ENCODE measurements around the gene BTRC. TPM values are rescaled to one million over a fixed set of nuclear protein-coding genes. Genes with fewer than 3 reads are reported as not detected.

The BTRC gene
- polyA plus RNA-seq, 3 donors: 2.8 to 4.3 (median 3.1) TPM

GRCh38 chr10:101356132-101356531, 2.2 kb downstream of the BTRC start:
- Mint-ChIP-seq H3K27me3 (ENCODE audit: low read depth in 3 of 3) (peaks cover 0 to 3% (median 2%) of the 10 kb centered on the region in 3 donors), H3K4me1 (peaks cover 20% of the 10 kb centered on the region), H3K36me3 (peaks cover 4 to 15% of the 10 kb centered on the region in 2 donors), H3K4me3 (no peak overlapping the region), H3K27ac (no peak overlapping the region), H3K9me3 (no peaks in the 10 kb centered on the region)
- Histone ChIP-seq H3K27ac (ENCODE audit: low read depth in 1 of 2, low read length in 2 of 2) (no peak overlapping the region), H3K36me3 (replicated peaks in 1 of 2; ENCODE audit: control insufficient read depth in 1 of 2, insufficient read depth in 2 of 2, low read length in 2 of 2) (no peaks in the 10 kb centered on the region), H4K20me1 (ENCODE audit: insufficient read depth, low read length) (no peaks in the 10 kb centered on the region), H2AFZ (ENCODE audit: insufficient read depth, low read depth, low read length, poor library complexity, severe bottlenecking) (no peak overlapping the region), H3K79me2 (ENCODE audit: insufficient read depth, low read length) (peaks cover 30% of the 10 kb centered on the region), H3K27me3 (ENCODE audit: control insufficient read depth in 2 of 2, insufficient read depth in 2 of 2, low read length in 2 of 2) (peaks cover 0 to 5% of the 10 kb centered on the region in 2 donors), H3K4me3 (replicated peaks in 1 of 3; ENCODE audit: low read depth in 2 of 3, low read length in 3 of 3) (no peak overlapping the region), H3K4me1 (ENCODE audit: control insufficient read depth in 1 of 2, insufficient read depth in 2 of 2, low read length in 2 of 2) (peaks cover 14 to 15% of the 10 kb centered on the region in 2 donors), H3K4me2 (replicated peaks; ENCODE audit: extremely low read depth, low read length, poor library complexity, severe bottlenecking) (no peak overlapping the region), H3K9ac (ENCODE audit: insufficient read depth, low read length, poor library complexity, severe bottlenecking) (no peak overlapping the region), H3K9me3 (replicated peaks in 1 of 2; ENCODE audit: control insufficient read depth in 1 of 2, insufficient read depth in 1 of 2, low read length in 2 of 2) (no peaks in the 10 kb centered on the region)
- 100% methylated on average over 4 of the region's 5 CpGs for WGBS (ENCODE audit: insufficient coverage)
- no peak for TF ChIP-seq CTCF (IDR thresholded peaks at IDR 0.05)
- DNase-seq: no peak
- intact Hi-C loops (cut with micrococcal nuclease): loop anchor here in 1 of 2 donors (10.0 kb wide), 1 partner anchor 459 kb away; the partner anchor contains the start of gene OGA

- no peak overlapping the region for H3K27ac Mint-ChIP-seq
- H3K36me3 Mint-ChIP-seq: peaks cover 4 to 20% of the 10 kb centered on the region in 2 donors
- no peak overlapping the region for H3K4me3 Mint-ChIP-seq
- Histone ChIP-seq H3K27me3 (ENCODE audit: control insufficient read depth in 2 of 2, insufficient read depth in 2 of 2, low read length in 2 of 2) (no peaks in the 10 kb centered on the region), H3K4me3 (replicated peaks in 1 of 3; ENCODE audit: low read depth in 2 of 3, low read length in 3 of 3) (no peak overlapping the region), H3K27ac (ENCODE audit: low read depth in 1 of 2, low read length in 2 of 2) (no peak overlapping the region), H3K9me3 (replicated peaks in 1 of 2; ENCODE audit: control insufficient read depth in 1 of 2, insufficient read depth in 1 of 2, low read length in 2 of 2) (no peaks in the 10 kb centered on the region), H2AFZ (ENCODE audit: insufficient read depth, low read depth, low read length, poor library complexity, severe bottlenecking) (no peak overlapping the region), H3K4me2 (replicated peaks; ENCODE audit: extremely low read depth, low read length, poor library complexity, severe bottlenecking) (no peak overlapping the region), H3K4me1 (ENCODE audit: control insufficient read depth in 1 of 2, insufficient read depth in 2 of 2, low read length in 2 of 2) (peaks cover 14 to 15% of the 10 kb centered on the region in 2 donors), H3K36me3 (replicated peaks in 1 of 2; ENCODE audit: control insufficient read depth in 1 of 2, insufficient read depth in 2 of 2, low read length in 2 of 2) (no peaks in the 10 kb centered on the region), H4K20me1 (ENCODE audit: insufficient read depth, low read length) (no peaks in the 10 kb centered on the region), H3K79me2 (ENCODE audit: insufficient read depth, low read length) (peaks cover 30% of the 10 kb centered on the region), H3K9ac (ENCODE audit: insufficient read depth, low read length, poor library complexity, severe bottlenecking) (no peak overlapping the region)
- 100% methylated on average over 1 of the region's 4 CpGs for WGBS (ENCODE audit: insufficient coverage)
- H3K9me3 Mint-ChIP-seq: no peaks in the 10 kb centered on the region
- H3K4me1 Mint-ChIP-seq: peaks cover 20% of the 10 kb centered on the region
- intact Hi-C loops (cut with micrococcal nuclease): loop anchor here in 1 of 2 donors (10.0 kb wide), 1 partner anchor 457 kb away; the partner anchor contains the start of gene OGA
- TF ChIP-seq CTCF (IDR thresholded peaks at IDR 0.05): no peak
- H3K27me3 Mint-ChIP-seq (ENCODE audit: low read depth in 3 of 3): no peaks in the 10 kb centered on the region
- DNase-seq: no peak
Measured at GRCh38 chr10:101357958-101358357, 4.0 kb downstream of the BTRC start.
